Osteoblast (primary cell): Measurements from ENCODE around the gene SLC25A22. TPM values are rescaled to one million over a fixed set of nuclear protein-coding genes. Genes with fewer than 3 reads are reported as not detected.
A peak's percentile ranks its signal among the peaks of the same experiment; 100 is the strongest.

Source experiments
- DNase-seq: peaks from one replicate; pipeline ENCODE4 v3.0.0; 2011; ENCODE audit warnings: low spot score, mixed read lengths; ENCODE audit not compliant: insufficient read length; ENCODE audit errors: missing footprints
- H2AFZ ChIP-seq: 2 replicates; pipeline ENCODE4 v1.6.0; 2011; ENCODE audit warnings: mild to moderate bottlenecking, low read length
- H3K27ac ChIP-seq: 2 replicates; pipeline ENCODE4 v1.5.1; 2011; ENCODE audit warnings: mild to moderate bottlenecking, low read depth, low read length, moderate library complexity
- H3K27me3 ChIP-seq: 2 replicates; pipeline ENCODE4 v1.6.0; 2012; ENCODE audit warnings: mild to moderate bottlenecking, control low read depth, inconsistent platforms, low read length, moderate library complexity; ENCODE audit not compliant: insufficient read depth
- H3K36me3 ChIP-seq: 2 replicates; pipeline ENCODE4 v1.5.1; 2011; ENCODE audit warnings: mild to moderate bottlenecking, low read length, control low read depth, moderate library complexity; ENCODE audit not compliant: insufficient read depth
- H3K4me1 ChIP-seq: 2 replicates; pipeline ENCODE4 v1.5.1; 2011; ENCODE audit warnings: mild to moderate bottlenecking, low read length, control low read depth, moderate library complexity; ENCODE audit not compliant: insufficient read depth
- H3K4me2 ChIP-seq: 2 replicates; pipeline ENCODE4 v1.6.0; 2011; ENCODE audit warnings: mild to moderate bottlenecking, low read length; ENCODE audit not compliant: insufficient read depth
- H3K4me3 ChIP-seq: fragments of 200-600 bp; sonication (generic); 3 replicates; pipeline ENCODE4 v1.5.1; 2012; ENCODE audit warnings: mild to moderate bottlenecking, low read length, inconsistent platforms; ENCODE audit not compliant: insufficient read depth
- H3K79me2 ChIP-seq: 2 replicates; pipeline ENCODE4 v1.6.0; 2012; ENCODE audit warnings: mild to moderate bottlenecking, low read length, control low read depth, inconsistent platforms; ENCODE audit not compliant: insufficient read depth
- H3K9me3 ChIP-seq: 2 replicates; pipeline ENCODE4 v1.5.1; 2011; ENCODE audit warnings: low read depth, low read length, control low read depth
- H4K20me1 ChIP-seq: 2 replicates; pipeline ENCODE4 v1.6.0; 2012; ENCODE audit warnings: mild to moderate bottlenecking, low read length, control low read depth; ENCODE audit not compliant: insufficient read depth
- CTCF ChIP-seq: IDR thresholded peaks from 2 replicates; pipeline ENCODE4 v1.5.1; 2011; ENCODE audit warnings: mild to moderate bottlenecking, low read depth, low read length, moderate library complexity; ENCODE audit errors: extremely low read depth
- total RNA-seq: library from RNA; depleted of rRNA; stranded (reverse); fragments of >200 nt; gene quantifications from 2 replicates; pipeline ENCODE4 v1.2.3, GENCODE V29; 2012

Gene SLC25A22
- total RNA-seq, 1 donor: 9.0 TPM

- peaks cover 36% of the 10 kb centered on the region for H4K20me1 ChIP-seq
- peaks cover 15% of the 10 kb centered on the region for H3K36me3 ChIP-seq
- no peak for TF ChIP-seq CTCF
- peaks cover 35% of the 10 kb centered on the region for H3K79me2 ChIP-seq
- peak; percentile 96 for DNase-seq
- H3K9me3 ChIP-seq: no peaks in the 10 kb centered on the region
- H3K27ac ChIP-seq: peak within 1 kb of the TSS; percentile 92
- H3K27me3 ChIP-seq: no peaks in the 10 kb centered on the region
- H3K4me1 ChIP-seq: peaks cover 50% of the 10 kb centered on the region
- peak within 1 kb of the TSS; percentile 92 for H3K4me2 ChIP-seq
- H2AFZ ChIP-seq: no peak within 1 kb of the TSS
- H3K4me3 ChIP-seq: peak within 1 kb of the TSS; percentile 87
Measured at GRCh38 chr11:832529-833113, 34.5 kb upstream of the SLC25A22 start, which contains the start of gene CD151. Gene CD151 (plus strand): TSS chr11:832952. CDS start chr11:836070, 3,118 bp downstream.

- Histone ChIP-seq H3K4me1 (peaks cover 50% of the 10 kb centered on the region), H3K79me2 (peaks cover 29% of the 10 kb centered on the region), H2AFZ (no peak overlapping the region), H3K27ac (peak overlapping the region; percentile 5), H4K20me1 (peaks cover 31% of the 10 kb centered on the region), H3K36me3 (peaks cover 10% of the 10 kb centered on the region), H3K4me2 (peak overlapping the region; percentile 85), H3K4me3 (peak overlapping the region; percentile 72), H3K9me3 (no peaks in the 10 kb centered on the region), H3K27me3 (no peaks in the 10 kb centered on the region)
- DNase-seq: no peak
- TF ChIP-seq CTCF: no peak
Measured at GRCh38 chr11:831961-832528, 34.0 kb upstream of the SLC25A22 start.

DNA sequence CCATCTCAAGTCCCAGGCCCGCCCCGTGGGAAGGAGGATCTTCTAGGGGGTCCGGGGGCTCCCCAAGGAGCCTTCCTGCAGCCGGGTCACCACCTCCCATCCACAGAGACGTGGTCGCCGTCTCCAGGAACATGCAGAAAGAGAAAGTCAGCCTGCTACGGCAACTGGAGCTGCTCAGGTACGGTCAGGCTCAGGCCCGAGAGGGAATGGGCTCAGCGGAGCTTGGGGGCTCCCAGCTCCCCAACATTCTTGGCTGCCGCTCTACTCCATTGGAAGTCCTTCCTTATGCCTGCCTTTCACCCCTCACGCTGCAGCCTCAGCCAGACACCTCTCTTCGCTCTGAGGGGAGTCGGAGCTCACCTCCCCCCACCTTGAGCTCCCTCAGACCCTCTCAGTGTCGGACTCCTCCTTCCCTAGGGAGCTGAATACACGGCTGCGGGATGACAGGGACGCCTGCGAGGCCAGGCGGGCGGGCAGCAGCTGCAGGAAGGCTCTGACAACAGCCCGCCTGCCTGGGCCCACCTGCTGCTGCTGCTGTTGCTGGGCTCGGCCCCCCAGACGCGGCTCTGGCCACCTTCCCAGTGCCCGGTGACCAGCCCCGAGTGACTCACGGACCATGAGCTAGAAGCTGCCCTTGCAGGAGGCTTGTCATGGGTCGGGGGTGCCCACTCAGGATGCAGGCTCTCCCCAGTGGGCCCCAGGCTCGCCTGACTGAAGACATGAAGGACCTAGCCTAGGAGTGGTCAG is 33.2 kb upstream of the SLC25A22 start:
- peak; percentile 97 for DNase-seq
- Histone ChIP-seq H3K4me3 (no peak overlapping the region), H3K36me3 (peaks cover 2% of the 10 kb centered on the region), H3K27ac (no peak overlapping the region), H4K20me1 (peaks cover 23% of the 10 kb centered on the region), H3K27me3 (no peaks in the 10 kb centered on the region), H3K9me3 (no peaks in the 10 kb centered on the region), H3K79me2 (peaks cover 22% of the 10 kb centered on the region), H3K4me1 (peaks cover 54% of the 10 kb centered on the region), H2AFZ (no peak overlapping the region), H3K4me2 (peak overlapping the region; percentile 85)
- TF ChIP-seq CTCF: no peak
